Hematopoietic multipotent progenitor cell treated with erythropoietin and hydrocortisone succinate and interleukin-3 and kit ligand, for 15 days (in vitro differentiated cells): ENCODE results near the gene PRKCQ.
"Not testable (repeated sequence)": the region's sequence is repeated elsewhere in the genome, so short reads cannot be mapped to it uniquely, and the experiment has no call there.

ENCODE experiments used
- DNase-seq: peaks from one replicate; pipeline ENCODE4 v3.0.0-alpha.2; 2015; ENCODE audit warnings: low spot score

Gene PRKCQ

DNA sequence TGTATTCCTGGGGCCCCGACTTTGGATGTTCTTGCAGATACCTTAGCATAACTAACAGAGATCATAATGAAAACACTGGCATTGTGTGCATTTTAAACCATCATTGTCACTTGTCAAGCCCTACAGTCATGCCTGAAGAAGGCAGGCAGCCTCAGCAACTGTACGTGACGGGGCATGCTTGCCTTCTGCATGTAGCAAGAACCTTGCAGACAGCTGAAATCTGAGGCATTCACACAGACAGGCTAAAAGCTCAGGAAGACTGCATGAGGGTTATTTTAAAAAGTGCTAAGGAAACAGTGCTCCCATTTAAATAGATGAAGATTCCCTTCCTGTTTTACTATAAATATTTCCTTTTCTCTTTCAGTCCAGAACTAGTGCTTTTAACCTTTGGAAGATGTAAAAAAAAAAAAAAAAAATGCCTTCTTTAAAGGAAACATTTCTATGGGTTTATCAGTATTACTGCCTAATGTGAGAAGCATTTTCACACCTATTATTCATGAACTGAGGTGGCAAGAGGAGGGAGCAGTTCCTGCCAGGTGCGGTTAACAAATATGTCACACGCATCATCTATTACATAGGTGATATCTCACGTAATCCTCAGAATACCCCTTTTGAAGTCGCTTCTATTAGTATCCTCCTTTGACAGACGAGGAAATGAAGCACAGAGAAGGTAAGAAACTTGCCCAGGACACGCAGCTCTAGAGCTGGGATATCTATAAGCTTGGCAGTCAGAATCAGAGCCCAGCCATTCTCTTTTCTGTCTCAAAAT lies 88.1 kb downstream of the PRKCQ start:
- no peak for DNase-seq

DNA sequence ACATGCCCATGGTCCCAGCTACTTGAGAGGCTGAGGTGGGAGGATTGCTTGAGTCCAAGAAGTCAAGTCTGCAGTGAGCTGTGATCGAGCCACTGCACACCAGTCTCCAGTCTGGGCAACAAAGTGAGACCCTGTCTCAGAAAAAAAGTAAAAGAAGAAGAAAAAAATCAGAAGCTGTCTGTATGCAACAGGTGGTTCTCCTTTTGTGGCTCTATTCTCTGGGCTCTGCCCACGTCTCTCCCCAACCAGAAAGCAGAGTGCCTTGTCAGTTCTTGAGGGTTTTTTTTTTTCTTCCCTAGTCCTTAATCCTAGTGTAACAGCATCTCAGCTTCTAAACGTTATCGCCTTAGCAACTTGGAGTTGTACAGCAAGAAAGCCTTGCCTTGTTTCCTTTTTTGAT lies 89.5 kb downstream of the PRKCQ start:
- no peak for DNase-seq

DNA sequence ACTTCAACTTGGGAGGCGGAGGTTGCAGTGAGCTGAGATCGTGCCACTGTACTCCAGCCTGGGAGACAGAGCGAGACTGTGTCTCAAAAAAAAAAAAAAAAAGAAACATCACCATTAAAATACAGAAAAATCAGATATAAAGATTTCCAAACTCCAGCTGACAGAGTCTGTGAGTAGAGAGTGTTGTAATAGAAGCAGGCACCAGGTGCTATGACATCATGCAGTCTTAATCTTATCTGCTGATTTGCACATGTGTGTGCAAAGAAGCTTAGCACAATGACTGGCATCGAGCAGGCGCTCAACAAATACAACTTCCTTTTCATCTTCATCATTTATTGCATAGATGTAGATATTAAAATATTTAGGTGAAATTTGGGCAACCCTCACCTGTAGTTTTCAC lies 92.2 kb downstream of the PRKCQ start:
- no peak for DNase-seq

DNA sequence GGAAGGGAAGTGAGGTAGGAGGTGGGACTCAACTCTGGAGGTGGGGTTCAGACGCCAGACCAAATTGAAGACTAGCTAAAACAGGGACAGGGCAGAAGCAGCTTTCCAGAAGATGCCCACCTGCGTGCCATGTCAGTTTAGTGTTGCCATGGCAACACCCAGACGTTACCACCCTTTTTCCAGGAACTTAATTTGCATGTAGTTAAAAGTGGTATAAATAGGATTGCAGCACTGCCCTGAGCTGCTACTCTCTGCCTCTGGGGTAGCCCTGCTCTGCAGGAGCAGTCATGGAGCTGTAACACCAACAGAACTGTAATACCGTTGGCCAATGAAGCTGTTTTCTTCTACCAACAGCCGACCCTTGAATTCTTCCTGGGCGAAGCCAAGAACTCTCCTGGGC lies 93.8 kb downstream of the PRKCQ start:
- DNase-seq: no peak

DNA sequence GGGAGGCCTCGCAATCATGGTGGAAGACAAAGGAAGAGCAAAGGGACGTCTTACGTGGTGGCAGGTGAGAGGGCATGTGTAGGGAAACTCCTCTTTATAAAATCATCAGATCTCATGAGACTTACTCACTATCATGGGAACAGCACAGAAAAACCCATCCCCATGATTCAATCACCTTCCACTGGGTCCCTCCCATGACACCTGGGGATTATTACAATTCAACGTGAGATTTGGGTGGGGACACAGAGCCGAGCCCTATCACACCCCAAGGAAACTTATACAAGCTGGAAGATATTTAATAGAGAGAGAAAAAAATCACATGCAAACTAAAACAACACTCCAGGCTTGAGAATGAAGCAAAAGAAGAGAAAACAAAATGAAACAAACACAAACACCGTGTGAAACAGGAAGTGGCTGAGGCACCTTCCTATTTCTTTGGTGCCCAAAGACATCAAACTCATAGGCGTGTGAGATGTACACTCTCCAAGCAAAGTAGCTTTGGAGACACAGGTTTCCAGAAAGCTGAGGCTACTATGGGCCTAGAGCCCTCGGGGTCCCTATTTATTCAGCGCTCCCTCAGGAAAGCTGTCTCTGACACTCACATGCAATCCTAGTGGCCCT lies 97.2 kb downstream of the PRKCQ start:
- DNase-seq: no peak

DNA sequence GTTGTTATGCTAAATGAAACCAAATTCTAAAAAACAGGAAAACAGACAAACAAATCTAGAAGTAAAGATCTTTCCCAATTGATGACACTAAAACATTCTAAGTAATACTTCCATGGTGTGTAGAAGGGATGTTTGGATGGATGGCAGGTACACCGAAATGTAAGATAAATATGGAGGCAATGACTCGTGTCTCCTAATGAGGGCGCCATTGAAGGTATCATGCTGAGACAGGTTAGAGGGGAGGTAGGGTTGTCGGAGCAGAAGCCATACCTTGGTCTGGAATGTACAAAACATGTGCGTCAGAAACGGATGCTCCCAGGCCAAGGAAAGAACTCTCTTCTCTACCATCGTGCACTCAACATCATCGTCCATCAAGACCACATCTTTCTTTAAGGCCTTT lies 101.4 kb downstream of the PRKCQ start:
- DNase-seq: no peak

DNA sequence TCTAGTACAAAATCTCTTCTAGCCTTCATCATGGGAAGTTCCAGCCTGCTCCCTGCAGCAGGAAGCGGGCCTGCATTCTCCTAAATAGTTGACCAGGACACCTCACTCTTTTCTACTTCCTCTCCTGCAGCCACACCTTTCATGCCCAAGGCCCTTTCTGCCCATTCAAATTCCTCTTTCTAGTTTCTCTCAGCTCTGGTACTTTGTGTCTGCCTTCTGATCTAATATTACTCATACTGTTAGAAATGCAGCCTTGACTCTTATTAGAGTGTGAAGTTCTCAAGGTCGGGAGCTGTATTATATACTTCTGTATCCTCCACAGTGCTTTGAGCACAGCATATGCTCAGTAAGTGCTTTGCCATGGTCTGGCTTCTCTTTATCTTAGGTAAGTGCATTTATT lies 103.1 kb downstream of the PRKCQ start:
- no peak for DNase-seq

DNA sequence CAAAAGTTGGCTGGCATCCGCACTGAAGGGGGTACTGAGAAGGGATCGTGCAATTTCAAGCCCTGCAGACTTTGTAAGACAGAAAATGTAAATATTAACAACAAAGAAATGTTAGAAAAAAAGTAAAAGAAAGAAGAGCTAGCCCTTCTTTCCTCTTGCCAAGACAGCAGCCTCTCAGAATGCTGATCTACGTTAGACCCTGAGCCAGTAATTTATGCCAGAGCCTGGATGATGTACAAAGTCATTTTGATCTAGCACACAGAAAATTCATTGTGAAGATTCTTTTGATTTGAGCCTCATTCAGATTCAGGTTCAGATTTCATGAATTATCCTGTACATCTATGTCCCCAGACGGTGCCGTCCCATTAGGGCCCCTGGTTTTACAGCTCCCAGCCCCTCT lies 105.2 kb downstream of the PRKCQ start:
- DNase-seq: no peak

DNA sequence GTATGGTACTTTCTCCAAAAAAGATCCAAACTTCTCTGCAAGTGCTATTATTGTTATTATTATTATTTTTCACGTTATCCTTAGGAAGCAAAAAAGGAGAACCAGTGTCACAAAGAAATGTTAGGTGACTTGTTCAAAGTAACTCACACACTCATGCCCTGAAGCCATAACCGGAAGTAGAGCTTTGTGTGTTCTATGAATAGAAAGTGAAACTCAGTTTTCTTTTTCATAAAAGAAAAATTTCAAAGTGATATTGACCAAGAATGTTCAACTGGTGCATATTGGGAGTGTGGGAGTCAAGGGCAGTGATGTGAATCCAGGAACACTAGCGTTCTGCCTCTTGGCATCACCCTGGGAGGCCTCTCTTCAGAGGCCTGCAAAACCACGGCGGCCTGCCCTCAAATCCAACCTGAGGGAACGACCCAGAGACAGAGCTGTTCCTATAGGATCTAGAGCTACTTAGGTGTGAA lies 106.1 kb downstream of the PRKCQ start:
- peak; percentile 76 for DNase-seq

DNA sequence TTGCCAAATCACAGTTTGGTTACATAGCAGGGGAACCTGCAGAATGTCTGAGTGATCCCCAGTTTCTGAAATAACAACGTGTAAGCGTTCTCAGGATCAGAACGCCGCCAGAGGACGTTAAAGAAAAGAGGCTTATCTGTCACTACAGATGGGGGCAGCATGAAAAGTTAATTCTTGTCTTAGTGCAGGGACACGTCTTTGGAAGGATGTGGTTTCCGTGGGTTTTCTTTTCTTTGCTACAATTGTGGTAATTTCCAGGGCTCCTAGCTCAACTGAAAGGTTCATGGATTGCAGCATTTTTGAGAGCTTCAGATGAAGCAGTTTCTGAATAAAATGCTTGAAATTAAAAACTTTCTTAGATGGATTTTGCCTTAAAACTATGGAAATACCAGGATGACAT lies 106.6 kb downstream of the PRKCQ start:
- DNase-seq: peak; percentile 75

DNA sequence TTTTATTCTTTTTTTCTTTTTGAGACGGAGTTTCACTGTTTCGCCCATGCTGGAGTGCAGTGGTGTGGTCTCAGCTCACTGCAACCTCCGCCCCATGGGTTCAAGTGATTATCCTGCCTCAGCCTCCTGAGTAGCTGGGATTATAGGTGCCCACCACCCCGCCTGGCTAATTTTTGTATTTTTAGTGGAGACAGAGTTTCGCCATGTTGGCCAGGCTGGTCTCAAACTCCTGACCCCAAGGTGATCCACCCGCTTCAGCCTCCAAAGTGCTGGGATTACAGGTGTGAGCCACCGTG lies 107.4 kb downstream of the PRKCQ start:
- DNase-seq: not testable (repeated sequence)

DNA sequence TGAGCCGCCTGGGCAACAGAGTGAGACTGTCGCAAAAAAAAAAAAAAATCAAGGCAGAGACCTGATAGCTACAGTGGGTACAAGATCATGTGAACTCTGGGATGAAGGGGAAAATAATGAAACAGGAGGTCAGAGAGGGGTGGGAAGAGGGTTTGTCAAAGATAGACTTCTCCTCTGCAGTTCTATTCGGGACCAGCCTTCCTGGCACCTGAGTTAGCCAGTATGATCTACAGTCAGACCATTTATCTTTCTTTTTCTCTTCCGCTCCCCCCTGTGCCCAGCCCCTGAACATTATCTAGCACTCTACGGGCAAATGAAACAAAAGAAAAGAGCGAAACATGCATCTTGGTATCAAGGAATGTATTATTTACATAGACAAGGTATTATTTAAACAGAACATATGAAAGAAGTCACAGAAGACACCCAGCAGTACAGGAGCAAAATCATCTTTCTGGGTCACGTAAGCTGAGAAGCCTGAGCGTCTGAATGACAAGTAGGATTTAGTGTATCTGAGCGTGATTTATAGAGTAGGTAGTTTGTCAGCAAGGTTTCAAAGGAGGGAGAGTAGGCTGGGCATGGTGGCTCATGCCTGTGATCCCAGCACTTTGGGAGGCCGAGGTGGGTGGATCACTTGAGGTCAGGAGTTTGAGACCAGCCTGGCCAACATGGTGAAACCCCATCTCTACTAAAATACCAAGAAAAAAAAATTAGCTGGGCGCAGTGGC lies 109.0 kb downstream of the PRKCQ start:
- no peak for DNase-seq

DNA sequence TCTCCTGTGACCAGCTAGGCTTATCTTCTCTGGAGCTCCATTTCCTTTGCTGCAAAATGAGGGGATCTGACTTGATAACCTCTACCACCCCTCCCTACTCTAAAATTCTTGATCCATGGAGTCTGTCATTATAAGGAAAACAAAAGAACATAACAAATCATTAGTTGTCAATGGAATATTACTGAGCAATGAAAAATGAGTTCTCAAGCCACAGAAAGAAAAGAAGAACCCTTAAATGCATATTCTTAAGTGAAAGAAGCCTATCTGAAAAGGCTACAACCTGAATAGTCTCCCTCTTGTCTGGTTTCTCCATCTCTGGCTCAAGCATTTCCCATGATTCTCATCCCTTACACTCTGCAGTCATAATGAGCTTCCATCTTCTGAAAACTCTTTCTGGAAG lies 110.4 kb downstream of the PRKCQ start:
- no peak for DNase-seq

DNA sequence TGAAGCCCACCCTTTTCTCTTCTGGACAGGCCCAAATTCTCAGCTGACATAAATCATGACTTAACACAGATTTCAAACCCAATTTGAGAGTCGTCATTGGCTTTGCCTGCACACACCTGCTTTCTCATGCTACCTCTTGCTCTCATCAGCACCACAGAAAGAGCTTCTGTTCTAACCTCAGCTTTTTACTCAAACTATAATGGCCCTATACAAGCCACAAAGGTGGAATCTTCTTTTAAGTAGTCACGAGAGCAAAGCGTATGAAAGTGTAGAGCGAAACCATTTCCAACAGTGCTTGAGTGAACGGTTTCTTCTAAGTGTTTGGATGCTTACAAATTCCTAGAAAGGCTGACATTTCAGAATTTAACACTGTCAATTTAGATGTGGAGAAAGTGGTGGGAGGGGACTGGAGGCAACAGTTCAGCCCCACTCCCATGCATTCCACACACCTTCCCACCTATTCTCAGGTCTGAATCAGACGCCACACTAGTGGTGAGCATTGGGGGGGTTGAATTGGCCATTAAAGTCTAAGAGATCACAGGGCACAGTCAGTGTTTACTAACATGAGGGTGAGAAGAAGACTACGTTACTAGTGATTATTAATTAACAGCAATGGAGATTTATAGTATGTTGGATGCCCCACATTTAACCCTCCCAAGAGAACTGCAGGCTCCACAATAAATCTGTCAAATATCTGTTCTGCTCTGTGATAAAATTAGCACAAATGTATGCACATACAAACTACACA lies 114.0 kb downstream of the PRKCQ start:
- DNase-seq: no peak

DNA sequence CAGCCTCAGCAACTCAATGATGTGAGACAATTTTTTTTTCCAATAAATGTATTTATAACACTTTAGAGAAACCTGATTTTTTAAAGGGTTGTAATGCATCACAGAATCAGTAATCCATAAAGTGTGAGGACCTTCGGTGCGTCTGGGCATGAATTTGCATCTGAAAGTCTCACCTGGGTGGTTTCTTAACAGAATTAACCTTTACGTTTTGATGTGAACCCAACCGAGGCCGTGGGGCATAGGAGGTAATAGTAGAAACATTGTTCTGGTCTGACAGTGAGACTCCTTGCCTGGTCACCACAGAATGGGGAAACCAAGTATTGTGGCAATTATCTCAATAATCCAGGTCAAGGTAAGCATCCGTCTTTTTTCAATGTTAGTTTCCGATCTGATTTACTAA lies 114.6 kb downstream of the PRKCQ start:
- no peak for DNase-seq

DNA sequence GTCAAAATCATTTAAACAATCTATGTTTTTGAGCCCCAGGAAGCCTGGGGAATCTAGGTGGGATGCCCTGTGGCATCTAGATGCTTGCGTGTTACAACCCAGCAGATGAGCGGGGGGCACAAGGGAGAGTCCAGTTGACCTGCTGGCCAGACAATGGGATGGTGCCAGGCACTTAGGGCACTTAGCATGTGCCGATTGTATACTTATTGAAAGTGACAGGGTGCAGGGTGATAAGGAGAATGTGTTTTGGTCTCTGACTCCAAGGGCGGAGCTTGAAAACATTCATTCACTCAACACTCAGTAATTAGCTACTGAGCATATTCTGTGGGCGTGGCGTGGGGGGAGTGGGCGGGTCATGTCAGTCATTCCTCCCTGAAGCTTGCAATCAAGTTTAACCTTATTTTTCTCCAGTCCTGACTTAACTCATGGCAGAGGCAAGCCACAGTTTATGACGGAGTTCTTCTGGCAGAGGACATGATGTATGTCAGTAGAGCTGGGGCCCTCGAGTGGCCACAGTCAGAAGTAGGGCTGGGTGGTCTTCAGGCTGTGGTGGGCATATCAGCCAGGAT lies 115.1 kb downstream of the PRKCQ start:
- peak; percentile 69 for DNase-seq

DNA sequence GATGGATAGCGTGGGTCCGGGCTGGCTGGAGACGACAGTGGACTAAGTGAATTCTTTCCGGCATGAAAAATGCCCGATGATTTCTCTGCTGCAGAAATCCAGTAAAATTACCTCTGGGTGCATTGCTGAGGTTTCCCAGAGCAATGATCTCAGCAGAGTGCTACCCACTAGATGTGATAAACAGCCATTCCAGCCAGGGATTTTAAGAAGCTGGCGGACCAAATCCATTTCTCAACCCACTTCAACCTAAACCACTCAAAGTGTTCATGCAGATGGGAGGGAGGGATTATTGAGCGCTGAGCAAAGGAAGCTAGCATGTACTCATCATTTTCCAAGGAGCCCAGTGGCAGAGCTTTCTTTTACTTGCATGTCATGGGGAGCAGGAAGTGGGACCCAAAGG lies 116.7 kb downstream of the PRKCQ start:
- no peak for DNase-seq

DNA sequence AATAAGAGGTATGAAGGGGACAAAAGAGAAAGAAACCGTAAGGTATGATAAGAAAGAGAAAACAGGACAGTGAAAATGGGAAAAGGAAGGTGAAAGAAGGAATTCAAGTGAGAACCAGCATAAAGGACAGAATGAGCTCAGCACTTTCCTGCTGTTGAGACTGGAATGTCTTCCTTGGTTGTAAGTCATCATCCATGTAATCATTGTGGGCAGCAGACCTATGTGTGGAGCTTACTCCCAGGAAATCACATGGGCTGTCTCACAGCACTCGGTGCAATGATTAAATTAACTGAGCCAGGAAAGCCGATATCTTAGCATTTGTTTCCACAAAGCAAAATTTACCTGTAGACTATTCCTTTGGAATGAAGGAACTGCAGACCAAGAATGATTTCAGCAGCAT lies 118.1 kb downstream of the PRKCQ start:
- no peak for DNase-seq

DNA sequence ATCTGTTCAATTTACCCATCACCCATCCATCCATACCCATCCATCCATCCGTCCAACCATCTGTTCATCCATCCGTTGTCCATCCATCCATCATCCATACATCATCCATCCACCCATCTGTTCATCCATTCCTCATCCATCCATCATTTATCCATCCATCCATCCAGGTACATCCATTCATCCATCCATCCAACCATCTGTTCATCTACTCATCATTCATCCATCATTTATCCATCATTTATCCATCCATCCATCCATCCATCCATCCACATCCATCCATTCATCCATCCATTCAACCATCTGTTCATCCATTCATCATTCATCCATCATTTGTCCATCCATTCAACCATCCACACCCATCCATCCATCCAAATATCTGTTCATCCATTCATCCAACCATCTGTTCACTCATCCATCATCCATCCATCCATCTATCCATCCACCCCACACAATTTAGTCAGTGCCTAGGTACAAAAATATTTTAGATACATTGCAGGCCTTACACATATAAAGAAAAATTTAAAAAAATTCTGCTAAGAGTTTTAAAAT lies 119.1 kb downstream of the PRKCQ start:
- no peak for DNase-seq

DNA sequence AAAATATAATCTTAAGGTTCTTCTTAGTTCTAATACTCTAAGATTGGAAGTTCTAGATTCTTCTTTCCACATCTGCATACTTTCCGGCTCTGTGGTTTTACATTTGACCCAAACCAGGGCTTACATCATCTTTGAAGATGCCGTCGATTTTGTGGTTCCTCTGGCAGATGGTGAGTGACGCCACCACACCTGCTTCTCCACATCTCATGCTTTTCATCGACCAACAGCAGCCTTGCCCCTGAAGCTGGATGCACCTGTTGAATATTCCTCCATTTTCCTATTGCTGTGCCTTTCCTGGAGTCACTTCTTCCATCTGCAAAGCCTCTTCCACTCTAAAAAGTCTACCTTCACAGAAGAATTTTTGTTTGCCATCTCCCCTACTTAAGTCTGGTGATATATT lies 121.3 kb downstream of the PRKCQ start:
- DNase-seq: no peak

DNA sequence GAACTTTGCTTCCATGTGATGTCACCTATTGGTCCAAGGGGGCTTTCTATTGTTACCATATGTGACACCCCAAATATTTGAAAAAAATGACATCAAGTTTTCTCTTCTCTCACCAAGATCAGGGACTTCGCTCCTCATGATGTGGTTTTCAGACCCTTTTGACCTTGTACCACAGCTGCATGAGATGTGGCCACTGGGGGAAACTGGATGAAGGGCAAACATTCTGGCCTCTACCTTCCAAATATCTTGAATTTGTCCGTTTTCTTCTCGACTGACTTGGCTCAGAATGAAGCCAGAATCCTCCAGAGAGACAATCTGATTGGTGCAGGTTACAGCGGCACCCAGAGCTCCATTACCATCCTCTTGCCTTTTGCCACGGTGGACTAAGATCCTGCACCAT lies 122.7 kb downstream of the PRKCQ start:
- DNase-seq: no peak

DNA sequence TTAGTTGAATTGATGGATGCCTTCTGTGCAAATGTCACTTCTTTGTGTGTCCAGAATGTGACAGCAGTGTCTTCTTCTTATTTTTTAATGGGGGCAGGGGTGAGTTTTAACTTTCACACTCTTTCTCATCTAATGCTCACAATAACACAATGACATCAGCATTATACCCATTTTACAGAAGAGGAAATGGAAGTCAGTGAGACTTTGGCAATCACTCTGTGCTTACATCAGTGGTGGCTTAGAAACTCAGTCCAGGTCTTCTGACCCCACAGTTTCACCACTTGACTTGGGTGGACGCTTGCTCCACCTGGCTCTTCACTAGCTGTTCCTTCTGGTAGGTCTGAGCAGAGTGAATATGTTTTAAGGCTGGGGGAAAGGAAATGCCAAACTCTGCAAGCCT lies 124.0 kb downstream of the PRKCQ start:
- DNase-seq: no peak
